HG03108 (cell line): ENCODE measurements around the gene FHOD1.

ENCODE experiments used
- ATAC-seq: cut with Tn5 transposase; IDR thresholded peaks from one replicate; pipeline ENCODE4 v1.9.1; 2021; ENCODE audit warnings: moderate library complexity; ENCODE audit not compliant: unreplicated experiment

Gene FHOD1

GRCh38 chr16:67252609-67253497 lies 5.6 kb upstream of the FHOD1 start:
- no peak for ATAC-seq

GRCh38 chr16:67250045-67250327 lies 2.7 kb upstream of the FHOD1 start:
- no peak for ATAC-seq

GRCh38 chr16:67249178-67250044 lies 2.1 kb upstream of the FHOD1 start:
- ATAC-seq: no peak

- ATAC-seq: no peak
Observed at GRCh38 chr16:67248401-67249177, 1.3 kb upstream of the FHOD1 start, which contains the start of gene SLC9A5. Gene SLC9A5 (plus strand): TSS chr16:67248979. CDS start chr16:67249015, 36 bp downstream.

GRCh38 chr16:67248073-67248400 lies 756 bp upstream of the FHOD1 start:
- ATAC-seq: no peak

- ATAC-seq: peak; percentile 11
Observed at GRCh38 chr16:67246756-67247191, 507 bp downstream of the FHOD1 start.

GRCh38 chr16:67246081-67246755 lies 1.1 kb downstream of the FHOD1 start:
- peak; percentile 24 for ATAC-seq

- ATAC-seq: no peak
Observed at GRCh38 chr16:67245674-67246080, 1.6 kb downstream of the FHOD1 start.

- no peak for ATAC-seq
Observed at GRCh38 chr16:67245186-67245585, 2.1 kb downstream of the FHOD1 start.

GRCh38 chr16:67244387-67245185 lies 2.7 kb downstream of the FHOD1 start:
- ATAC-seq: peak; percentile 42

GRCh38 chr16:67243481-67243880 lies 3.8 kb downstream of the FHOD1 start:
- no peak for ATAC-seq

- ATAC-seq: no peak
Observed at GRCh38 chr16:67242138-67242730, 5.0 kb downstream of the FHOD1 start.

GRCh38 chr16:67241008-67241900 lies 6.0 kb downstream of the FHOD1 start:
- ATAC-seq: no peak

GRCh38 chr16:67240506-67240905 lies 6.8 kb downstream of the FHOD1 start:
- ATAC-seq: no peak

- ATAC-seq: no peak
Observed at GRCh38 chr16:67238806-67239470, 8.3 kb downstream of the FHOD1 start.

GRCh38 chr16:67238278-67238575 lies 9.1 kb downstream of the FHOD1 start:
- ATAC-seq: no peak

GRCh38 chr16:67237396-67238277 lies 9.6 kb downstream of the FHOD1 start:
- no peak for ATAC-seq
